Measurements from ENCODE around the gene UPB1. TPM values are rescaled to one million over a fixed set of nuclear protein-coding genes. Genes with fewer than 3 reads are reported as not detected.

Gene UPB1
- total and polyA plus RNA-seq, 11 donors = 0.24 to 1.9 (median 0.80) TPM

- intact Hi-C loops (cut with DNase I) = loop anchor here in 9 of 10 donors (5.0 to 10.0 kb wide), 4 partner anchors 77 to 177 kb away; no protein-coding TSS in a partner anchor
- no peak for ATAC-seq
- Histone ChIP-seq H3K36me3 (no peaks in the 10 kb centered on the region), H3K9me3 (no peaks in the 10 kb centered on the region), H3K27ac (no peak overlapping the region), H3K4me3 (no peak overlapping the region), H3K4me1 (peaks cover 0 to 24% (median 7%) of the 10 kb centered on the region in 12 donors), H3K27me3 (peaks cover 0 to 11% (median 0%) of the 10 kb centered on the region in 9 donors)
- TF ChIP-seq CTCF (IDR thresholded peaks at IDR 0.05) (no peak), POLR2A (IDR thresholded peaks at IDR 0.05) (no peak)
- WGBS, 4 donors = 88 to 93% (median 90%) methylated on average over 9 to 10 of the region's 10 CpGs
- DNase-seq = peak in 1 of 5 donors; percentile 18
Measured at GRCh38 chr22:24499706-24500276, 4.7 kb downstream of the UPB1 start.

GRCh38 chr22:24500277-24500820 lies 5.2 kb downstream of the UPB1 start:
- Histone ChIP-seq H3K27ac (no peak overlapping the region), H3K36me3 (no peaks in the 10 kb centered on the region), H3K27me3 (peaks cover 0 to 5% (median 0%) of the 10 kb centered on the region in 9 donors), H3K4me3 (no peak overlapping the region), H3K9me3 (no peaks in the 10 kb centered on the region), H3K4me1 (peaks cover 0 to 24% (median 7%) of the 10 kb centered on the region in 12 donors)
- DNase-seq = peak in 1 of 5 donors; percentile 65
- TF ChIP-seq POLR2A (IDR thresholded peaks at IDR 0.05) (no peak), CTCF (IDR thresholded peaks at IDR 0.05) (no peak)
- peak in 3 of 4 donors; percentile 48 to 67 (median 59) for ATAC-seq
- WGBS, 4 donors = 69 to 85% (median 74%) methylated on average over 16 of the region's 16 CpGs
- intact Hi-C loops (cut with DNase I) = loop anchor here in 9 of 10 donors (5.0 to 10.0 kb wide), 4 partner anchors 78 to 178 kb away; no protein-coding TSS in a partner anchor

GRCh38 chr22:24501301-24502005 lies 6.3 kb downstream of the UPB1 start:
- Histone ChIP-seq H3K27me3 (no peaks in the 10 kb centered on the region), H3K9me3 (no peaks in the 10 kb centered on the region), H3K4me1 (peaks cover 0 to 25% (median 7%) of the 10 kb centered on the region in 12 donors), H3K4me3 (no peak overlapping the region), H3K27ac (no peak overlapping the region), H3K36me3 (no peaks in the 10 kb centered on the region)
- TF ChIP-seq POLR2A (IDR thresholded peaks at IDR 0.05) (no peak), CTCF (IDR thresholded peaks at IDR 0.05) (no peak)
- intact Hi-C loops (cut with DNase I) = loop anchor here (2.0 to 10.0 kb wide), 5 partner anchors 77 to 179 kb away; no protein-coding TSS in a partner anchor
- DNase-seq = peak in 1 of 5 donors; percentile 20
- peak in 3 of 4 donors; percentile 32 to 52 (median 50) for ATAC-seq
- WGBS, 4 donors = 52 to 55% (median 53%) methylated on average over 8 of the region's 8 CpGs

- intact Hi-C loops (cut with DNase I) = loop anchor here (2.0 to 10.0 kb wide), 5 partner anchors 77 to 180 kb away; no protein-coding TSS in a partner anchor
- Histone ChIP-seq H3K4me3 (no peak overlapping the region), H3K27ac (no peak overlapping the region), H3K4me1 (peaks cover 0 to 31% (median 11%) of the 10 kb centered on the region in 12 donors), H3K36me3 (no peaks in the 10 kb centered on the region), H3K9me3 (no peaks in the 10 kb centered on the region), H3K27me3 (no peaks in the 10 kb centered on the region)
- WGBS, 4 donors = 65 to 83% (median 73%) methylated on average over 7 of the region's 7 CpGs
- TF ChIP-seq POLR2A (IDR thresholded peaks at IDR 0.05) (no peak), CTCF (IDR thresholded peaks at IDR 0.05) (no peak)
- DNase-seq (no peak), ATAC-seq (no peak)
Measured at GRCh38 chr22:24502034-24502433, 6.9 kb downstream of the UPB1 start.
